ENCODE results near the gene KCTD14.

DNA sequence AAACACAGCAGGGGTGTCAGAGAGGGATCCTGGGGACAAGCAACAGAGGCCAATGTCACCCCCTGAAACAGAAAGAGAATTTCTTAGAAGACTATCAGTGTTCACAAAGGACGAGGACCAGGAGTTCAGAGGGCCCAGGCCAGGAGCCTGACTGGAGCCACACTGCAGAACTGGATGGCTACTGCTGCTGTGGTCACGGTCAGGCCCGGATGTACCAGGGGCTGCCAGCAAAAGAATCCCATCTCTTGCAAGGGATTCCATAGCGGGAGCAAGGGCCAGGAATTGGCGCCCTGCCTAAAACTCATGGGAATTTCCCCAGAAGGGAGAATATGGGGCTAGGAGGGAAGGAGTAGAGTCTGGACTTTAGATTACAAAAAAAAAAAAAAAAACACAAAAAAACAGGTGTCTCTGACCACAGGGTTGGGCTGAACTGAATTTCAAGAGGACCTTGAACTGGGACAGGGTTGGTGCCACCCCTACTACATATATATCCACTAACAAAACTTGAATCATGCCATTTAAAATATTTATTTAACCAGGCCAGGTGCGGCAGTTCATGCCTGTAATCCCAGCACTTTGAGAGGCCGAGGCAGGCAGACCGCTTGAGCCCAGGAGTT is 15.7 kb upstream of the KCTD14 start:
- TF ChIP-seq, protein P1, sequence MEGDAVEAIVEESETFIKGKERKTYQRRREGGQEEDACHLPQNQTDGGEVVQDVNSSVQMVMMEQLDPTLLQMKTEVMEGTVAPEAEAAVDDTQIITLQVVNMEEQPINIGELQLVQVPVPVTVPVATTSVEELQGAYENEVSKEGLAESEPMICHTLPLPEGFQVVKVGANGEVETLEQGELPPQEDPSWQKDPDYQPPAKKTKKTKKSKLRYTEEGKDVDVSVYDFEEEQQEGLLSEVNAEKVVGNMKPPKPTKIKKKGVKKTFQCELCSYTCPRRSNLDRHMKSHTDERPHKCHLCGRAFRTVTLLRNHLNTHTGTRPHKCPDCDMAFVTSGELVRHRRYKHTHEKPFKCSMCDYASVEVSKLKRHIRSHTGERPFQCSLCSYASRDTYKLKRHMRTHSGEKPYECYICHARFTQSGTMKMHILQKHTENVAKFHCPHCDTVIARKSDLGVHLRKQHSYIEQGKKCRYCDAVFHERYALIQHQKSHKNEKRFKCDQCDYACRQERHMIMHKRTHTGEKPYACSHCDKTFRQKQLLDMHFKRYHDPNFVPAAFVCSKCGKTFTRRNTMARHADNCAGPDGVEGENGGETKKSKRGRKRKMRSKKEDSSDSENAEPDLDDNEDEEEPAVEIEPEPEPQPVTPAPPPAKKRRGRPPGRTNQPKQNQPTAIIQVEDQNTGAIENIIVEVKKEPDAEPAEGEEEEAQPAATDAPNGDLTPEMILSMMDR (IDR thresholded peaks at IDR 0.05; ENCODE audit: low read depth, low read length, missing input control) = no peak
- TF ChIP-seq, protein P2, sequence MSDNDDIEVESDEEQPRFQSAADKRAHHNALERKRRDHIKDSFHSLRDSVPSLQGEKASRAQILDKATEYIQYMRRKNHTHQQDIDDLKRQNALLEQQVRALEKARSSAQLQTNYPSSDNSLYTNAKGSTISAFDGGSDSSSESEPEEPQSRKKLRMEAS (IDR thresholded peaks at IDR 0.05) = no peak

Data from liver (tissue), 2 donors.